DND-41 (cell line): ENCODE data around the gene PGAP3.

Experiments
- ATAC-seq: fragments of 200-7000 bp; cut with Tn5 transposase; 3 replicates; pipeline ENCODE4 v1.9.1; 2021; ENCODE audit warnings: low read depth; ENCODE audit not compliant: insufficient read depth
- DNase-seq: peaks from one replicate; pipeline ENCODE4 v3.0.0-alpha.2; 2020
- H2AFZ ChIP-seq: 2 replicates; pipeline ENCODE4 v1.6.0; 2012; ENCODE audit warnings: low read depth, low read length
- H3K27ac ChIP-seq: 2 replicates; pipeline ENCODE4 v1.5.1; 2012; ENCODE audit warnings: low read length, inconsistent platforms
- H3K27me3 ChIP-seq: fragments of 200-600 bp; sonication (generic); 2 replicates; pipeline ENCODE4 v1.6.0; 2012; ENCODE audit warnings: low read length, mild to moderate bottlenecking, inconsistent platforms; ENCODE audit not compliant: insufficient read depth, poor library complexity
- H3K36me3 ChIP-seq: 2 replicates; pipeline ENCODE4 v1.5.1; 2012; ENCODE audit warnings: low read length, inconsistent platforms; ENCODE audit not compliant: insufficient read depth
- H3K4me1 ChIP-seq: 2 replicates; pipeline ENCODE4 v1.5.1; 2012; ENCODE audit warnings: mild to moderate bottlenecking, low read length; ENCODE audit not compliant: insufficient read depth
- H3K4me2 ChIP-seq: 2 replicates; pipeline ENCODE4 v1.6.0; 2012; ENCODE audit warnings: mild to moderate bottlenecking, moderate library complexity, low read length, inconsistent platforms; ENCODE audit not compliant: insufficient read depth
- H3K4me3 ChIP-seq, 2 experiments: fragments of 200-600 bp in 1 of 2; shearing (Covaris generic) in 1 of 2; 2 replicates each; pipeline ENCODE4 v1.5.1; 2012 to 2016; ENCODE audit warnings: inconsistent platforms in 2 of 2, low read length in 2 of 2, mild to moderate bottlenecking in 2 of 2, low read depth in 1 of 2, moderate library complexity in 1 of 2
- H3K79me2 ChIP-seq: 2 replicates; pipeline ENCODE4 v1.6.0; 2012; ENCODE audit warnings: low read length, inconsistent platforms; ENCODE audit not compliant: insufficient read depth
- H3K9ac ChIP-seq: 2 replicates; pipeline ENCODE4 v1.6.0; 2012; ENCODE audit warnings: low read depth, mild to moderate bottlenecking, inconsistent platforms, low read length, moderate library complexity
- H3K9me3 ChIP-seq: 2 replicates; pipeline ENCODE4 v1.5.1; 2012; ENCODE audit warnings: low read length, moderate library complexity, mild to moderate bottlenecking, inconsistent platforms; ENCODE audit not compliant: insufficient read depth, severe bottlenecking
- H4K20me1 ChIP-seq: 2 replicates; pipeline ENCODE4 v1.6.0; 2012; ENCODE audit warnings: low read length; ENCODE audit not compliant: insufficient read depth
- EZH2 ChIP-seq: IDR thresholded peaks from 3 replicates; pipeline ENCODE4 v1.6.1; 2012; ENCODE audit warnings: borderline replicate concordance, low read depth, mild to moderate bottlenecking, moderate library complexity, low read length, inconsistent platforms; ENCODE audit not compliant: severe bottlenecking
- TF ChIP-seq, protein P1 (sequence below): IDR thresholded peaks from 2 replicates; pipeline ENCODE4 v1.5.1; 2012; ENCODE audit warnings: borderline replicate concordance, low read length, moderate library complexity, mild to moderate bottlenecking; ENCODE audit not compliant: poor library complexity, severe bottlenecking; ENCODE audit errors: extremely low read depth

Gene PGAP3

DNA sequence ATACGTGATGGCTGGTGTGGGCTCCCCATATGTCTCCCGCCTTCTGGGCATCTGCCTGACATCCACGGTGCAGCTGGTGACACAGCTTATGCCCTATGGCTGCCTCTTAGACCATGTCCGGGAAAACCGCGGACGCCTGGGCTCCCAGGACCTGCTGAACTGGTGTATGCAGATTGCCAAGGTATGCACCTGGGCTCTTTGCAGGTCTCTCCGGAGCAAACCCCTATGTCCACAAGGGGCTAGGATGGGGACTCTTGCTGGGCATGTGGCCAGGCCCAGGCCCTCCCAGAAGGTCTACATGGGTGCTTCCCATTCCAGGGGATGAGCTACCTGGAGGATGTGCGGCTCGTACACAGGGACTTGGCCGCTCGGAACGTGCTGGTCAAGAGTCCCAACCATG is 36.9 kb upstream of the PGAP3 start:
- DNase-seq (no peak), ATAC-seq (no peak)
- no peak overlapping the region for H3K9ac ChIP-seq
- H3K4me3 ChIP-seq, result no peak overlapping the region
- H3K4me2 ChIP-seq, result no peak overlapping the region
- H2AFZ ChIP-seq, result no peak overlapping the region
- peaks cover 12% of the 10 kb centered on the region for H3K4me1 ChIP-seq
- H3K9me3 ChIP-seq, result no peaks in the 10 kb centered on the region
- TF ChIP-seq, protein P1, sequence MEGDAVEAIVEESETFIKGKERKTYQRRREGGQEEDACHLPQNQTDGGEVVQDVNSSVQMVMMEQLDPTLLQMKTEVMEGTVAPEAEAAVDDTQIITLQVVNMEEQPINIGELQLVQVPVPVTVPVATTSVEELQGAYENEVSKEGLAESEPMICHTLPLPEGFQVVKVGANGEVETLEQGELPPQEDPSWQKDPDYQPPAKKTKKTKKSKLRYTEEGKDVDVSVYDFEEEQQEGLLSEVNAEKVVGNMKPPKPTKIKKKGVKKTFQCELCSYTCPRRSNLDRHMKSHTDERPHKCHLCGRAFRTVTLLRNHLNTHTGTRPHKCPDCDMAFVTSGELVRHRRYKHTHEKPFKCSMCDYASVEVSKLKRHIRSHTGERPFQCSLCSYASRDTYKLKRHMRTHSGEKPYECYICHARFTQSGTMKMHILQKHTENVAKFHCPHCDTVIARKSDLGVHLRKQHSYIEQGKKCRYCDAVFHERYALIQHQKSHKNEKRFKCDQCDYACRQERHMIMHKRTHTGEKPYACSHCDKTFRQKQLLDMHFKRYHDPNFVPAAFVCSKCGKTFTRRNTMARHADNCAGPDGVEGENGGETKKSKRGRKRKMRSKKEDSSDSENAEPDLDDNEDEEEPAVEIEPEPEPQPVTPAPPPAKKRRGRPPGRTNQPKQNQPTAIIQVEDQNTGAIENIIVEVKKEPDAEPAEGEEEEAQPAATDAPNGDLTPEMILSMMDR, result no peak
- no peak for TF ChIP-seq EZH2
- peaks cover 23% of the 10 kb centered on the region for H3K36me3 ChIP-seq
- H4K20me1 ChIP-seq, result peaks cover 4% of the 10 kb centered on the region; the same call in 1 of the 2 replicates
- peaks cover 8% of the 10 kb centered on the region for H3K79me2 ChIP-seq
- no peak overlapping the region for H3K27ac ChIP-seq
- no peaks in the 10 kb centered on the region for H3K27me3 ChIP-seq

DNA sequence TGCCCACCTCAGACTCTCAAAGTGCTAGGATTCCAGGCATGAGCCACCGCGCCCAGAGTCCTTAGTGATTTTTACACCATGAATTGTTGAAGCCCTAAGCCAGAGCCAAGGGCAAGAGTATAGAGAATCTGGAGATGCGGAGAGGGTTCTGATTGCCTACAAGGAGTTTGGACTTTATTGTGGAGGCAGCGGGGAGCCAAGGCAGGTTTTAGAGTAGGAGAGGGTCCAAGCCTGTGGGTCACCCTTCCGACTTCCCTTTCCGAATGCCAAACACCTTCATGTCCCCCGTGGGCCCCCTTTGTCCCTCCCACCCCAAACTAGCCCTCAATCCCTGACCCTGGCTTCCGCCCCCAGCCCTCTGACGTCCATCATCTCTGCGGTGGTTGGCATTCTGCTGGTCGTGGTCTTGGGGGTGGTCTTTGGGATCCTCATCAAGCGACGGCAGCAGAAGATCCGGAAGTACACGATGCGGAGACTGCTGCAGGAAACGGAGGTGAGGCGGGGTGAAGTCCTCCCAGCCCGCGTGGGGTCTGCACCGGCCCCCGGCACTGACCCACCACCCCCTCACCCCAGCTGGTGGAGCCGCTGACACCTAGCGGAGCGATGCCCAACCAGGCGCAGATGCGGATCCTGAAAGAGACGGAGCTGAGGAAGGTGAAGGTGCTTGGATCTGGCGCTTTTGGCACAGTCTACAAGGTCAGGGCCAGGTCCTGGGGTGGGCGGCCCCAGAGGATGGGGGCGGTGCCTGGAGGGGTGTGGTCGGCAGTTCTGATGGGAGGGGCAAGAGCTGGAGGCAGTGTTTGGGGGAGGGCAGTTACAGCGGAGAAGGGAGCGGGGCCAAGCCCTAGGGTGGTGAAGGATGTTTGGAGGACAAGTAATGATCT is 35.4 kb upstream of the PGAP3 start:
- ATAC-seq (0 out of 3 replicates have a peak, but pooled peaks have one; percentile 41), DNase-seq (peak; percentile 37)
- peaks cover 10% of the 10 kb centered on the region for H3K36me3 ChIP-seq
- no peak overlapping the region for H3K4me2 ChIP-seq
- H2AFZ ChIP-seq, result no peak overlapping the region
- no peak overlapping the region for H3K9ac ChIP-seq
- TF ChIP-seq, protein P1, result no peak
- TF ChIP-seq EZH2, result no peak
- no peaks in the 10 kb centered on the region for H3K4me1 ChIP-seq
- no peaks in the 10 kb centered on the region for H3K27me3 ChIP-seq
- no peaks in the 10 kb centered on the region for H4K20me1 ChIP-seq
- no peak overlapping the region for H3K4me3 ChIP-seq
- no peaks in the 10 kb centered on the region for H3K79me2 ChIP-seq
- no peaks in the 10 kb centered on the region for H3K9me3 ChIP-seq
- no peak overlapping the region for H3K27ac ChIP-seq

DNA sequence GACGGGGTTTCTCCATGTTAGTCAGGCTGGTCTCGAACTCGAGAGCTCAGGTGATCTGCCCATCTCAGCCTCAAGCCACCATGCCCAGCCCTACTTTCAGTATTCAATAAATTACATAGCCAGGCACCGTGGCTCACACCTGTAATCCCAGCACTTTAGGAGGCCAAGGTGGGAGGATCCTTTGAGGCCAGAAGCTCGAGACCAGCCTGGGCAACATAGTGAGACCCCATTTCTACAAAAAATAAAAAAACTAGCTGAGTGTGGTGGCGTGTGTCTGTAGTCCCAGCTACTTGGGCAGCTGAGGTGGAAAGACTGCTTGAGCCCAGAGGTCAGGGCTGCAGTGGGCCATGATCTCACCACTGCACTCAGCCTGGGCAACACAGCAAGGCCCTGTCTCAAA is 34.2 kb upstream of the PGAP3 start:
- no peak overlapping the region for H2AFZ ChIP-seq
- DNase-seq (no peak), ATAC-seq (no peak)
- no peaks in the 10 kb centered on the region for H3K27me3 ChIP-seq
- H3K27ac ChIP-seq, result no peak overlapping the region
- no peak overlapping the region for H3K9ac ChIP-seq
- no peaks in the 10 kb centered on the region for H4K20me1 ChIP-seq
- H3K79me2 ChIP-seq, result no peaks in the 10 kb centered on the region
- 0 out of 2 replicates have a peak, but pooled peaks cover under 1% of the 10 kb centered on the region for H3K36me3 ChIP-seq
- H3K4me1 ChIP-seq, result no peaks in the 10 kb centered on the region
- no peaks in the 10 kb centered on the region for H3K9me3 ChIP-seq
- TF ChIP-seq, protein P1, result no peak
- no peak for TF ChIP-seq EZH2
- H3K4me3 ChIP-seq, result no peak overlapping the region
- no peak overlapping the region for H3K4me2 ChIP-seq
